DMS153 (cell line): ENCODE results near the gene SIDT2.
"Not testable (repeated sequence)": the region's sequence is repeated elsewhere in the genome, so short reads cannot be mapped to it uniquely, and the experiment has no call there.

ENCODE experiments used
- DNase-seq: peaks from one replicate; lab custom pipeline; 2025; lab: John Stamatoyannopoulos, UW

Gene SIDT2

DNA sequence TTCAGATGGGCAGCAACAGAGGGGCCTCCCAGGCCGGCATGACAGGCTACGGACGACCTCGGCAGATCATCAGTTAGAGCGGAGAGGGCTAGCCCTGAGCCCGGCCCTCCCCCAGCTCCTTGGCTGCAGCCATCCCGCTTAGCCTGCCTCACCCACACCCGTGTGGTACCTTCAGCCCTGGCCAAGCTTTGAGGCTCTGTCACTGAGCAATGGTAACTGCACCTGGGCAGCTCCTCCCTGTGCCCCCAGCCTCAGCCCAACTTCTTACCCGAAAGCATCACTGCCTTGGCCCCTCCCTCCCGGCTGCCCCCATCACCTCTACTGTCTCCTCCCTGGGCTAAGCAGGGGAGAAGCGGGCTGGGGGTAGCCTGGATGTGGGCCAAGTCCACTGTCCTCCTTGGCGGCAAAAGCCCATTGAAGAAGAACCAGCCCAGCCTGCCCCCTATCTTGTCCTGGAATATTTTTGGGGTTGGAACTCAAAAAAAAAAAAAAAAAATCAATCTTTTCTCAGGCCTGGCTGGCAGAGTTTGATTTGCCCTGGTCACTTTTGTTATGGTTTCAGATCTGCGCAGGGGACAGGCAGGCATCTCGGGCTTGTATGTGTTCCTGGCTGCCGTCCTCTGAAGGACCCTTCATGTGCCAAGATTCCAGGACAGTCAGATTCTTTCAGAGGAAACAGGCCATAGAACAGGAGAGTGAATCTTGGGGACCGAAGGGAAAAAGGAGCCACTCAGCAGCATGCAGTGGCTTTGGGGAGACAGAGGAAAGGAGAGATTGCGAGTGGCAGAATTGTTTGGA, 25.9 kb downstream of the SIDT2 start:
- DNase-seq: no peak

DNA sequence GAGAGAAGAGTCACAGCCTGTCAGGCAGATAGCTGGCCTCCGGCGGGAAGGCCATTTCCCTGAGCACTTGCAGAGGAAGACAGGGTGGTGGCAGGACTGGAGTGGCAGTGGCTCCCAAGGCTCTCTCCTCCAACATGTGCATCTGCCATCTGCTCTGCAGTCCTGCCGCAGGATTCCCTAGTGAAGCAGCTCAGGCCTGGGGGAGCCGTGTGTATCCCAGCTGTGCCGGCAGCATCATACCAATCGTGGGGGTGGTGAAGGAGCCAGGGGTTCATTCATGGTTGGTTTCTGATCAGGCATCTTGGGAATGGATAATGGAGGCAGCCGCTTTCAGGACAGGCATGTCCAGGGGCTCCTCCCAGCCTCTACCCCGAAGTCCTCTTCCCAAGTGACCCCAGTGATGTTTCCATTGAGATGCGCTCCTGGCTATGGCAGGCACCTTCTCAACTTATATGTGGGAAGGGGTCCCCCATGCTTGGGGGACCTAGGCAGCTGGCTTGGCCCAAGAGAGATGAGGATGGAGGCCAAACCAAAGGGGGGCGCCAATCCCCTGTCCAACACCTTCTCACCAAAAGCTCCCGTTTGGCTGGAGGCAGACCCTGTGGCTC, 26.8 kb downstream of the SIDT2 start:
- no peak for DNase-seq

DNA sequence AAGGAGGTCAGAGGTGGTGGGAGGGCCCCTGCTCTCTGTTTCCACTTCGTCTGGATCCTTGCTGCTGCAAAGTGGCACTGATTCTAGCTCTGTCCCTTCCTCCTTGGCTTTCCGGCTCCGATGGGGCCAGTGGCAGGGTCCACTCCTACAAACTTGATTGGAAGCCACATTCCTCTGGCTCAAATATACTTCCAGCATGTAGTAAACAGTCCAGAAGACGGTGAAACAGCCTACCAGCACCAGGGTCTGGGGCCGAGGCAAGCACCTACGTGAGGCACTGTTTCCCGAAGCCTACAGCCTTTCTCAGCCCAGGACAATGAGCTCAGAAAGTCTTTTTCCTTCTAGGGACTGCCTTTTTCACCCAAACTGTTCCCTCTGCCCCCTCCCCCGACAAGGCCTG, 27.6 kb downstream of the SIDT2 start:
- not testable (repeated sequence) for DNase-seq

DNA sequence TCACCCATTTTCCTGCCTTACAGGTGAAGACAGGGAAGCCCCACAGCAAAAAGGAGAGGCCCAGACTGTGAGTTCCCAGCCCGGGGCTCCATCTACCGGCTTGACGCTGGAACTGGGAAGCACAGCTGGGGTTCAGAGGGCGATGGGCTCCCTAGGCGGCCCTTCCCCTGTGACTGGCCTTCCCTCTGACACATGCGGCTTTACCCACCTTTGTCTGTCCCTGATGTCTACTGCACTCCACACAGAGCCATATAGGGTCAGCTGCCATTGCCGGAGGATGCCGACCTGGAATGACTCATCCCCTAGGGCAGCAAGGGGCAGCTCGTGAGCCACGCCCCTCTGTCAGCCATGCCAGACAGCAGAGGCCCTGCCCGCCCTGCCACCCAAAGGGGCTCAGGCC, 28.3 kb downstream of the SIDT2 start:
- not testable (repeated sequence) for DNase-seq

DNA sequence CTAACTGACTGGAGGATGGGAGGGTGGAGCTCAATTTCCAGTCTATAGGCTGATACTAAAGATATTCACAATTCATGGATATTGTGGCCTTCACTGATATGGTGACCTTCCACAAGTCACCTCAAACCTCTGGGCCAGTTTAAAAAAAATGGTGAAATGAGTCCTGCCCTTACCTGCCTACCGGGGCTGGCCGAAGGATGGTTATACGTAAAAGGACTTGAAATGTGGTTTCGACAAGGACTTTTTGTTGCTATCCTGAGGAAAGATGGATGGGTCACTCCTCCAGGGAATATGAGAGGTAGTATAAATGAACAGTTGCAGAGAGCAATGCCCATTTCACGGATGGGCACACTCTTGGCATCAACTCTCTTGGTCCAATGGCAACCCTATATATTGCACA, 28.9 kb downstream of the SIDT2 start:
- DNase-seq: not testable (repeated sequence)

DNA sequence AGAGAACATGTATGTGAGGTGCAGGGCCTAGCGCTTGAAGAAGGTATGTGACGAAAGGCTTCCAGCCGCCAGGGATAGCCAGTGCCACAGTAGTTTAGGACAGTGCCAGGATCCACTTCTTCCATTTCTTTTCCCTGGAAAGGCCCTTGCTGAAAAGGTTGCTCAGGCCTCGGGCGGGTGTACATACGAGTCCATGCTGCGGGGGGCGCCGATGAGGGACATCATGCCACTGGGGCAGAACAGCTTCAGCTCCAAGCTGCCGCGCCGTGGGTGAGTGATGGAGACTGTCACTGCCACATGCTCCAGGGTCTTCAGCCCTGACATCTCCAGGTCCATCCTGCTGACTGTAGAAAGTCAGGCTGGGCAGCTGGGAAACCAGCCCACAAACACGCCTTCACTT, 30.2 kb downstream of the SIDT2 start:
- not testable (repeated sequence) for DNase-seq

DNA sequence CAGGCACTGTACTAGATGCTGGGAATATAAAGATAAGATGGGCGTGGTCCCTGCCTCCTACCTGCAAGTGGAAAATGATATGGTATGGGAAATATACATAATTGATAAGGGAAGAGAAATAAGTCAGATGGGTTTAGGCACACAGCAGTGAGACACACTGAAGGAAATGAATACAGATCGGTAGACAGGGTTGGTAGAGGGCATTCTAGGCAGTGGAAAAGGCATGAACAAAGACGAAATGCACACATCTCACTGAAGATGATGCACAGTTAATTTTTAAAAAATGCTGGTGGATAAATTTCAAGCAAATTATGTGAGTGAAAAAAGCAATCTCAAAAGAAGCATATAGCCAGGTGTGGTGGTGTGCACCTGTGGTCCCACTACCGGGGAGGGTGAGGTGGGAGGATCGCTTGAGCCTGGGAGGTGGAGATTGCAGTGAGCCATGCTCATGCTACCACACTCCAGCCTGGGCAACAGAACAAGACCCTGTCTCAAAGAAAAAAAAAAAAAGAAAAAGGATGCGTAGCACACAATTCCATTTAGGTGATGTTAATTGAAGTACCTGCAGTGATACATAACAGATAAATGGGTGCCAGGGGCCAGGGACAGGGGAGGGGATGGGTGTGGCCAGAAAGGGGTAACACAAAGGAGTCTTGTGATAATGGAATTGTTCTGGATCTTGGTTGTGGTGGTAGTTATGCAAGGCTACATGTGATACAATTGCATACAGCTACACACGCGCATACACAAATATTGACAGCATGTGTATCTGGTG, 31.0 kb downstream of the SIDT2 start:
- not testable (repeated sequence) for DNase-seq

DNA sequence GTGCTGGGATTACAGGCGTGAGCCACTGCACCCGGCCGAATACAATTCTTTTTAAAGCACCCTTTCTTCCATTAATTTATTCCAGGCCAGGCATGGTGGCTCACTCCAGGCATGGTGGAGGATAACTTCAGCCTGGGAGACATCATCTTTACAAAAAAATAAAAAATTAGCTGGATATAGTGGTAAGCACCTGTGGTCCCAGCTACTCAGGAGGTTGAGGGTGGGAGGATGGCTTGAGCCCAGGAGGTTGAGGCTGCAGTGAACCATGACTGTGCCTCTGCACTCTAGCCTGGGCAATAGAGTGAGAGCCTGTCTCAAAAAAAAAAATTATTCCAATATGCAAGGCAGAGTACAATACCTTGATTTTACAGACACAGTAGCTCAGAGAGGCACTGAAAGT, 32.1 kb downstream of the SIDT2 start:
- no peak for DNase-seq

DNA sequence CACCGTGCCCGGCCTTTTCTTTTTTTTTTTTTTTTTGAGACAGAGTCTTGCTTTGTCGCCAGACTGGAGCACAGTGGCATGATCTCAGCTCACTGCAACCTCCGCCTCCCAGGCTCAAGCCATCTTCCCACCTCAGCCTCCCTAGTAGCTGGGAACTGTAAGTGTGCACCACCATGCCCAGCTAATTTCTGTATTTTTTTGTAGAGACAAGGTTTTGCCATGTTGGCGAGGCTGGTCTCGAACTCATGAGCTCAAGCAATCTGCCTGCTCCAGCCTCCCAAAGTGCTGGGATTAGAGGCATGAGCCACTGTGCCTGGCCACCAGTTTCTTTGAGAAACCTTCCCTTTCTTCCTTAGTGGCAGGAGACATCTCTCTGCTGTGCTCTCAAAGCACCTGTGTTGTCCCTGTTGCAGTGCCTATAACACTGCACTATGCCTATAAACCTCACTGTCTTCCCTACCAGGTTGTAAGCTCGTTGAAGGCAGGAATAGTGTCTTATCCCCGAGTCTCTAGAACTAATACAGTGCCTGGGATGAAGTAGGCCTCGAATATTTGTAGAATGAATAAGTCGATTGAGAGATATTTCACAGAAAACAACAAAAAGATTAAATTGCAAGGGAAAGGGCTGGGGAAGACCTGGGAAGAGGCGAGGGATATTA, 34.3 kb downstream of the SIDT2 start:
- DNase-seq: no peak

DNA sequence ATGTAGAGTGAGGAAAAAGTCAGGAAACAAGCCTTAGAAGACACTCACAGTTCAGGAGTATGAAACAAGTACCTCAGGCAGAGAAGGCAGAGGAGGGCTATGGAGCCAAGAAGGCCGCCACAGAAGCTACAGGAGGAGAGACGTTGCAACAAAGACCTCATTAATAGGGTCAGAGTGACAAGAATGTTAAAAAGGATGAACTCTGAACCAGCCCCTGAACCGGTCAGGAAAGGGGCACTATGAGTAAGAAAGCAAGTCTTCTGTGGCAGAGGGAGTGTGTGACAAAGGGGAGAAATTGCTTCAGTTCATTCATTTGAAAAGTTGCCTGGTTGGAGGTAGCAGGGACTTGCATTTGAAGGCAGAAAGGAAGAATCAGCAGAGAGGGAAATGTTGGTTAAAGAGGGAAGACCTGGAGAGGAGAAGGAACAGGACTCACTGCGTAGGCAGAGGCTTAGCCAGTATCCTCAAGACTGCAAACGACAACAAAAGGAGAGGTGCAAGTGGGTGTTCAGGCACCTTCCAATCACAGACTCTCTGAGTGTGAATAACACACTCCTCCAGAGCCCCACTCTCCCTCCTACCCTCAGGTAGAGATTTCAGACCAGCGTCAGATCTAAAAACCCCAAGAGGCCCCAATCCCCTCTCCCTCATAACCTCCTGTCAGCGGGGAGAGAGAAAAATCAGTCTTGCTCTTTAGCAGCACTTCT, 36.0 kb downstream of the SIDT2 start:
- no peak for DNase-seq

DNA sequence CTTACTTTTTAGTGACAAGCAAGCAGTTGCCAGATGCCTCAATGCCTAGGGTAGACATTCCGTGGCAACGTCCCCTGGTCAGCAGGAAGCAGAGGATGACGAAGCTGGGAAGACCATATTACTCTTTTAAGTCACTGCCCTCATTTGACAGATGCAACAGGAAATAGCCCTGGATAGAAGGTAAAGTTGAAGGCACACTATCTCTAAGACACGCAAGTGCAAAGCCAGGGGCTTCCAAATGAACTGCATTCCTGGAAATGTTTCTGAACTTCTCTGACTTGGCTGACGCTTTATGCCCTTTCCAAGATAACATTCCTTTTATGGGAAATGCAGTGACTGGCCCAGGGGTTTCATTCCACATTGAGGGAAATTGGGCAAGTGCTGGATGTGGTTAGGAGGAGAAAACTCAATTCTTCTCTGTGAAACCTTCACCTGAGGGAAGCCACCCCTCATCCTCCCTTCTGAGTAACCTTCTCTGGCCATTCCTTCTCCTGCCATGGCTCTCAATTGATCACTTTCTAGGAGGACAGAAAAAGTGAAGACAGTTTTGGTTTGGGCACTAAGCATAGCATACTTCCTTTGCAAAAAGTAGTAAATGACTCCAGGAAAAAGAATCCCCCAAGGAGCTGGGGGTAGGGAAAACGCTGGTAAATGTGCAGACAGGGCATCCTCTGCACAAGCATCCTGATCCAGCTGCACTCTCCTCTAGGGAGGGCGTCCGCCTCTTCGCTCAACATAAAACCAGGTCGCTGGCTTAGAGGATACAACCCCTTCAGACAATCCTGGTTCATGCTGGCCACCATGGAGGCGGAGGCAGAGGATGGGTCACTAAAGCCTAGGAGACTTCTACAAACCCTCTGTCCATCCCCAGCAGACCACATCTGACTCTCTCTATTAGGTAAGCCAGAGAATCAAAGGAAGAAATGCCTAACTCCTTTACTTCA, 38.9 kb downstream of the SIDT2 start:
- DNase-seq: no peak

DNA sequence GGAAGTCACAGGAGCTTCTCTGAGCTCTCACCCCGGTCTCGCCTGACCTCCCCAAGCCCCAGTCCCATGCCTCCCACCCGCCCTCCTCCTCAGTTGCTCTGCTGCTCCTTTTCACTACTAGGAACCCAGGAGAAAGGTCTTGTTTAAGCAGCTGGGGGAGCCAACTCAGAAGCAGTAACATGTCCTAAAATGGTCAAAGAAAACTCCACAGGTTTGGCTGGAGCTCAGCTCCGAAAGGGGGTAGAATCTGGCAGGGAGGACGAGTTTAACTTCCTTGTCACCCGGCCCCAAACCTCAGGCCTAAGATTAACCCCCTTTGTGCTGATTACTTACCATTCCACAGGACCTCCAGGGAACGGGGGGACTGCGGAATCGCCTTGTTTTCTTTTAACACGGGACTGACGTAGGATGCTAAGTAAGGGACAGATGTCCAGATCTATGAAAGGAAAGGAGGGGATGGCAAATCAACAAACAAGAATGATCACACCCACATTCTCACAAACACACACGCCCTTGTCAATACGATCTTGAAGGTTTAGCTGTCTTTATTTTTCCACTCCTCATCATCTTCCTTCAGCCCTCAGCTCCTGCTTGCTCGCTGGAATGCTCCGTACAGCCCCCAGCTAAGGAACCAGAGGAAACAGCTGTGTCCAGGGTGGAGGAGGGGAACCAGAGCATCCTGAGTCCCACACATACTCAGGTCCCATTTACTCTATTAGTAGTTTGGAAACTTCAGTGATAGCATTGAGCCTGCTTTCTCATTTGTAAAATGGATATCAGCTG, 39.8 kb downstream of the SIDT2 start:
- no peak for DNase-seq

DNA sequence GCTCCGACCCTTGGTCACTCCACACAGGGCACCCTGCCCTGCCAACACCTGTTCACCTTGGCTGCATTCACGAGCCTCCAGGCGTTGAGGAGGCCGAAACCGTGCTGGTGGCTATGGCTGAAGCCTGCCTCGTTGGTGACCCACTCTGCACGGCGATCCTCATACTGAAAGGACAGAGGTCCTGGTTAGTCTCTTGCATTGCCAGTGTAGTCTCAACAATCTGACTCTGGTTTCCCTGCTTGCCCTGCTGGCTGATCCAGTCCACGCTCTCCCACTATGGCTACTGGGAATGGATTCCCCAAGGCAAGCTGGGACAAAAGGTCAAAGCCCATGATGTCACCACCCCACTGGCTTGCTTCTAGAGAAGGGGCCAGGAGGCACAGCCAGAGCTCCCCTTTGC, 40.5 kb downstream of the SIDT2 start:
- DNase-seq: no peak

DNA sequence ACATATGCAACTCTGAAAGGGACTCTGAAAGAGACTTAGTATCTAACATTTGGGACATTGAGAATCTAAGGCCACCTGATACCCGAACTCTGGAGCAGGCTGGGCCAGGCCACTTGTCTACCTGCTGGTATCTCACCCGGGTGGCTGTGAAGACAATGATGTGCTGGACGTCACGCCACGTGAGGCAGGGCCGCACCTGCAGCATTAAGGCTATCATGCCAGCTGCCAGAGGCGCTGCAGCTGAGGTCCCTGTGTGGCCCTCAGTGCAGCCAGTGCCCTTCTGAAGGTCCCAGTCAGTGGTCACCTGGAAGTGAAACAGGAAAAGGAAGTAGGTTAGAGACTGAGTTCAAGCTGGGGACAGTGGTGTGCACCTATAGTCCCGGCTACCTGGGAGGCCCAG, 40.9 kb downstream of the SIDT2 start:
- no peak for DNase-seq

DNA sequence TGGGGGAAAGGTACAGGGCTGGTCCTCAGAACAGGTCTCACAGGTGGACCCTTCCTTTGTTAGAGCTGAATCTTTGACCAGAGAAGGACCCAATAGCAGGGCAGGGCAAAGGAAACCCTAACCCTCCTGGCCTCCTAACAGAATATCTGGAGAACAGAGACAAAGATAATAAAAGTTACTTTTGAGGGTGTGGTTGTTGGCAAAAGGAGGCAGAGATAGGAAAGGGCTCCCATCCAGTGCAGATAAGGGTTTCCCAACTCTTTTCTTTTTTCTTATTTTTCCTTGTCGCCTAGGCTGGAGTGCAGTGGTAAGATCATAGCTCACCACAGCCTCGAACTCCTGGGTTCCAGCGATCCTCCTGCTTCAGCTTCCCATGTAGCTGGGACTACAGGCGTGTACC, 41.5 kb downstream of the SIDT2 start:
- DNase-seq: no peak

DNA sequence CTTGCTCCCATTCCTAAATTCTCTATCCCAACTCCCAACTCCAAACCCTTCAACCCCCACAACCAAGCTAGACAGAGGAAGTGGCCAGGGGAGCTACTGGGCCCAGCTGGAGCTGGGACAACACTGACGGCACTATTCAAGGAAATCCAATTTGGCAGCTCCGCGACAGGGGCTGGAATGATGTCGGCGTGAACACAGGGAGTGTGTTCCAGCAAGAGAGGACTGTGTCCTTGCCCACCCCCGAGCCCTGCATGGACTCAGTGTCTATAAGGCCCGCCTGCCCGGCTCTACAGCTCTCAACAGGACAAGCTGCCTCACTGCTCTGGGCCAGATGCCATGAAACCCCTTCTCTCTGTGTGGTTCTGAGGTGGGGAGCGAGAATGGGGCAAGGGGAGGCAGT, 42.0 kb downstream of the SIDT2 start:
- no peak for DNase-seq

DNA sequence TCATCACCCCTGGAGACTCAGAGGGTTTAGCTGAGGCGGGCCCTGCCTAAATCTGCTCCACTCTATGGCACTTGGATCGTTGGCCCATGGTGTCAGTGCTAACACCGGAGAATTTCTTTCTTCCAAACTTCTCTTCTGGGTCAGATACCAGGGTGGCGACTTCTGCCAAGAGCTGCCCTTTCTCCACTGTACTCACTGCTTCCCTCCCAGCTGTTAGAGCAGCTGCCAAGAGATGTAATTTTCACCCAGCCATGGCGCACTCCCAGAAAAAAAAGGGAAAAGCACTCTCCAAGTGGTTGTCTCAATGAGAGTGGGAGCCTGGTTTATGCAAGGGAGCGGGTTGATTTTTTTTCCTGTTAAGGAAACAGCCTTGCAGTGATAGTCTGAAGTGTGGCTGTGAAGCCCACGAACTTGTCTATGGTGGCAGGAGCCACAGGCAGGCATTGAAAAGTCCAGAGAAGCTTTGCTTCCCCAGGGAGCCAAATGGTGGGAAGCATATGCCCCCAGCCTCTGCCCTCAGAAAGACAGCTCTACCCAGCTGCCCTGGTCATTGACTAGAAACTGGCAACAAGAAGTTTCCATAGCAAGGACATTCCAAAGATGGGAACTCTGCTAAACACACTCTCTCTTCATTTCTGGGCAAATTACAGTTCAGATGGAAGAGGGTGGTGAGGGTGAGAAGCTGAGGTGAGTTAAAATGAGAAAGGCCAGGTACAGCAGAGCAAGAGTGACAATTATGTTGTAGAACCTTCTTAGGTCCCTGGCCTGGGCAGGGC, 42.6 kb downstream of the SIDT2 start:
- no peak for DNase-seq

DNA sequence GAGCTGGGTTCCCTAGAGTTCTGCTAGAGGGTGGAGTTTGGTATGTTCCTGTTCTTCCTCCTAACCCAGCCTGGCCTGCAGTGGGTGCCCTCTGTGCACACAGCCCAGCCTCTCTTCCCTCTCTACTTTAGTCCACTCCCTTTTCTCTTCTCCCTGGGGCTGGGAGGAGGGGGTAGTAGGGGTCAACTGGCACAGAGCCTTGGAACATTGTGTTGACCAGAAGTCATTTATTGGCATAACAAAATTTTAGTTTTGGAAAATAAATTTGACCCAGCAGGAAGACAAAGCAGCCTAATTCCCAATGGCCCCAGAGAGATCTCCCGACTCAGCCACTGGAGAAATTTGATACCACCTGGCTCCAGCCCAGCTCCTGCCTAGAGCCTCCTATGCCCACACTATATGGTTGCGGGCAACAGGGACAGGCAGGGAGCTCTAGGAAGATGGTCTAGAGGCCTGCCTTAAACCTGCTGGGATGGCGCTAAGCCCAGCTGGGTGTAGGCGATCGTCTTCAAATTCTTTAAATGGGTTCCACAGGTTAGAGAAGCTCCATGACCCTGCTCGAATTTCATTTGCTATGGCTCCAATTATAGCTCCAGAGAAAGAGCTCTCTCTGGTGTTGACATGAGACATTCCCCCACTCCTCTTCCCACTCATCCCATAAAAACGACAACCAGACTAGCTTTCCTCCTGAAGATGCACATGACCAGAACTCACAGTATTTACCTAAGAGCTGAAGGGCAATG, 43.4 kb downstream of the SIDT2 start:
- peak; percentile 43 for DNase-seq
